ENCODE measurements around the gene TMEM271. TPM values are rescaled to one million over a fixed set of nuclear protein-coding genes. Genes with fewer than 3 reads are reported as not detected.

The TMEM271 gene
- total RNA-seq, 1 experiment from 2014 or later: not detected

- no peaks in the 10 kb centered on the region for H3K36me3 ChIP-seq (ENCODE audit: control insufficient read depth, insufficient read depth, low read length)
- TF ChIP-seq, protein P1, sequence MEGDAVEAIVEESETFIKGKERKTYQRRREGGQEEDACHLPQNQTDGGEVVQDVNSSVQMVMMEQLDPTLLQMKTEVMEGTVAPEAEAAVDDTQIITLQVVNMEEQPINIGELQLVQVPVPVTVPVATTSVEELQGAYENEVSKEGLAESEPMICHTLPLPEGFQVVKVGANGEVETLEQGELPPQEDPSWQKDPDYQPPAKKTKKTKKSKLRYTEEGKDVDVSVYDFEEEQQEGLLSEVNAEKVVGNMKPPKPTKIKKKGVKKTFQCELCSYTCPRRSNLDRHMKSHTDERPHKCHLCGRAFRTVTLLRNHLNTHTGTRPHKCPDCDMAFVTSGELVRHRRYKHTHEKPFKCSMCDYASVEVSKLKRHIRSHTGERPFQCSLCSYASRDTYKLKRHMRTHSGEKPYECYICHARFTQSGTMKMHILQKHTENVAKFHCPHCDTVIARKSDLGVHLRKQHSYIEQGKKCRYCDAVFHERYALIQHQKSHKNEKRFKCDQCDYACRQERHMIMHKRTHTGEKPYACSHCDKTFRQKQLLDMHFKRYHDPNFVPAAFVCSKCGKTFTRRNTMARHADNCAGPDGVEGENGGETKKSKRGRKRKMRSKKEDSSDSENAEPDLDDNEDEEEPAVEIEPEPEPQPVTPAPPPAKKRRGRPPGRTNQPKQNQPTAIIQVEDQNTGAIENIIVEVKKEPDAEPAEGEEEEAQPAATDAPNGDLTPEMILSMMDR (IDR thresholded peaks at IDR 0.05; ENCODE audit: insufficient read depth in 1 of 2, low read depth in 1 of 2, low read length in 1 of 2, severe bottlenecking in 1 of 2, unreplicated experiment in 1 of 2): no peak
- H3K4me3 ChIP-seq (ENCODE audit: low read depth, low read length): no peak overlapping the region
- Mint-ChIP-seq H3K36me3 (ENCODE audit: insufficient read depth, unreplicated experiment) (peaks cover 5% of the 10 kb centered on the region), H3K27ac (ENCODE audit: unreplicated experiment) (no peak overlapping the region), H3K4me3 (ENCODE audit: unreplicated experiment) (no peak overlapping the region), H3K4me1 (ENCODE audit: low read depth, unreplicated experiment) (no peaks in the 10 kb centered on the region), H3K9me3 (ENCODE audit: unreplicated experiment) (no peaks in the 10 kb centered on the region), H3K27me3 (ENCODE audit: insufficient read depth, unreplicated experiment) (no peaks in the 10 kb centered on the region)
- ChIA-PET POLR2A (no interaction called here), CTCF (no interaction called here)
- no peaks in the 10 kb centered on the region for H3K4me1 ChIP-seq
- no peaks in the 10 kb centered on the region for H3K9me3 ChIP-seq
- BruUV-seq (replicated peaks): no TSS peak
- intact Hi-C loops (cut with micrococcal nuclease; ENCODE audit: unreplicated experiment): no loop called here
- H3K27me3 ChIP-seq (replicated peaks; ENCODE audit: control insufficient read depth, insufficient read depth, low read length): no peaks in the 10 kb centered on the region
- DNase-seq: peak in 1 of 2 experiments; percentile 8
Observed at GRCh38 chr4:623914-624566, 47.9 kb upstream of the TMEM271 start.

- Mint-ChIP-seq H3K4me1 (ENCODE audit: low read depth, unreplicated experiment) (no peaks in the 10 kb centered on the region), H3K27ac (ENCODE audit: unreplicated experiment) (no peak overlapping the region), H3K4me3 (ENCODE audit: unreplicated experiment) (no peak overlapping the region), H3K36me3 (ENCODE audit: insufficient read depth, unreplicated experiment) (peaks cover 5% of the 10 kb centered on the region), H3K9me3 (ENCODE audit: unreplicated experiment) (no peaks in the 10 kb centered on the region), H3K27me3 (ENCODE audit: insufficient read depth, unreplicated experiment) (no peaks in the 10 kb centered on the region)
- no TSS peak for BruUV-seq (replicated peaks)
- CTCF ChIA-PET: no interaction called here
- no peaks in the 10 kb centered on the region for H3K4me1 ChIP-seq
- no peaks in the 10 kb centered on the region for H3K36me3 ChIP-seq (ENCODE audit: control insufficient read depth, insufficient read depth, low read length)
- POLR2A ChIA-PET: no interaction called here
- DNase-seq: peak in 1 of 2 experiments; percentile 28
- H3K27me3 ChIP-seq (replicated peaks; ENCODE audit: control insufficient read depth, insufficient read depth, low read length): no peaks in the 10 kb centered on the region
- TF ChIP-seq, protein P1 (IDR thresholded peaks at IDR 0.05; ENCODE audit: insufficient read depth in 1 of 2, low read depth in 1 of 2, low read length in 1 of 2, severe bottlenecking in 1 of 2, unreplicated experiment in 1 of 2): no peak
- no peak overlapping the region for H3K4me3 ChIP-seq (ENCODE audit: low read depth, low read length)
- intact Hi-C loops (cut with micrococcal nuclease; ENCODE audit: unreplicated experiment): no loop called here
- no peaks in the 10 kb centered on the region for H3K9me3 ChIP-seq
Observed at GRCh38 chr4:622996-623913, 47.2 kb upstream of the TMEM271 start.

- peak in 1 of 2 experiments; percentile 12 for DNase-seq
- no peaks in the 10 kb centered on the region for H3K27me3 Mint-ChIP-seq (ENCODE audit: insufficient read depth, unreplicated experiment)
- H3K27ac Mint-ChIP-seq (ENCODE audit: unreplicated experiment): no peak overlapping the region
- ChIA-PET POLR2A (interaction anchor here (0.6 kb wide), 1 partner anchor 497 kb away, joined by 3 read pairs; no protein-coding TSS in a partner anchor), CTCF (no interaction called here)
- no TSS peak for BruUV-seq (replicated peaks)
- no peaks in the 10 kb centered on the region for H3K27me3 ChIP-seq (replicated peaks; ENCODE audit: control insufficient read depth, insufficient read depth, low read length)
- peaks cover 8% of the 10 kb centered on the region; the same call in 1 of the 2 replicates for H3K4me1 ChIP-seq
- intact Hi-C loops (cut with micrococcal nuclease; ENCODE audit: unreplicated experiment): no loop called here
- H3K4me3 ChIP-seq (ENCODE audit: low read depth, low read length): no peak overlapping the region
- H3K9me3 ChIP-seq: 0 out of 2 replicates have a peak, but pooled peaks cover 4% of the 10 kb centered on the region
- H3K4me1 Mint-ChIP-seq (ENCODE audit: low read depth, unreplicated experiment): peaks cover 6% of the 10 kb centered on the region
- no peaks in the 10 kb centered on the region for H3K9me3 Mint-ChIP-seq (ENCODE audit: unreplicated experiment)
- H3K36me3 Mint-ChIP-seq (ENCODE audit: insufficient read depth, unreplicated experiment): peaks cover 5% of the 10 kb centered on the region
- TF ChIP-seq, protein P1 (IDR thresholded peaks at IDR 0.05; ENCODE audit: insufficient read depth in 1 of 2, low read depth in 1 of 2, low read length in 1 of 2, severe bottlenecking in 1 of 2, unreplicated experiment in 1 of 2): no peak
- no peak overlapping the region for H3K4me3 Mint-ChIP-seq (ENCODE audit: unreplicated experiment)
- H3K36me3 ChIP-seq (ENCODE audit: control insufficient read depth, insufficient read depth, low read length): no peaks in the 10 kb centered on the region
Observed at GRCh38 chr4:622071-622995, 46.2 kb upstream of the TMEM271 start.
